ENCODE measurements around the gene BZW1. TPM values are rescaled to one million over a fixed set of nuclear protein-coding genes. Genes with fewer than 3 reads are reported as not detected.

The BZW1 gene
- total RNA-seq, 1 experiment from 2014 or later, result 349 TPM

DNA sequence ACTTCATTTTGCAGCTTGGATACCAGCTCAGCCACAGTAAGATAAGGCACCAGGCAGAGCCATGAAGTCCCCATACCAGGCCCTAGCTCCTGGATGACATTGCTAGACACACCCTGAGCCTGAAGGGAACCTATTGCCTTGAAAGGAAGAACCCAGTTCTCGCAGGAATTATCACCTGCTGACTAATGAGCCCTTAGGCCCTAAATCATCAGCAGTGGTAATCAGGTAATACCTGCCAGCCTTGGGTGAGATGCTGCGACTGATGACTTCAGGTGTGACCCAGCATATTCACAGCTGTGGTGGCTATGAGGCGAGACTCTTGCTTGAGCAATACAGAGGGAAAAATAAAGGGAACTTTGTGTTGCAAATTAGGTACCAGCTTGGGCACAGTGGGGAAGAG is 27.8 kb downstream of the BZW1 start:
- Histone ChIP-seq H3K36me3 (replicated peaks; ENCODE audit: control insufficient read depth, insufficient read depth, low read length) (no peaks in the 10 kb centered on the region), H3K27me3 (ENCODE audit: control insufficient read depth, insufficient read depth, low read length) (no peaks in the 10 kb centered on the region), H3K4me3 (ENCODE audit: insufficient read depth, low read depth, low read length) (no peak overlapping the region)
- no peak for DNase-seq

DNA sequence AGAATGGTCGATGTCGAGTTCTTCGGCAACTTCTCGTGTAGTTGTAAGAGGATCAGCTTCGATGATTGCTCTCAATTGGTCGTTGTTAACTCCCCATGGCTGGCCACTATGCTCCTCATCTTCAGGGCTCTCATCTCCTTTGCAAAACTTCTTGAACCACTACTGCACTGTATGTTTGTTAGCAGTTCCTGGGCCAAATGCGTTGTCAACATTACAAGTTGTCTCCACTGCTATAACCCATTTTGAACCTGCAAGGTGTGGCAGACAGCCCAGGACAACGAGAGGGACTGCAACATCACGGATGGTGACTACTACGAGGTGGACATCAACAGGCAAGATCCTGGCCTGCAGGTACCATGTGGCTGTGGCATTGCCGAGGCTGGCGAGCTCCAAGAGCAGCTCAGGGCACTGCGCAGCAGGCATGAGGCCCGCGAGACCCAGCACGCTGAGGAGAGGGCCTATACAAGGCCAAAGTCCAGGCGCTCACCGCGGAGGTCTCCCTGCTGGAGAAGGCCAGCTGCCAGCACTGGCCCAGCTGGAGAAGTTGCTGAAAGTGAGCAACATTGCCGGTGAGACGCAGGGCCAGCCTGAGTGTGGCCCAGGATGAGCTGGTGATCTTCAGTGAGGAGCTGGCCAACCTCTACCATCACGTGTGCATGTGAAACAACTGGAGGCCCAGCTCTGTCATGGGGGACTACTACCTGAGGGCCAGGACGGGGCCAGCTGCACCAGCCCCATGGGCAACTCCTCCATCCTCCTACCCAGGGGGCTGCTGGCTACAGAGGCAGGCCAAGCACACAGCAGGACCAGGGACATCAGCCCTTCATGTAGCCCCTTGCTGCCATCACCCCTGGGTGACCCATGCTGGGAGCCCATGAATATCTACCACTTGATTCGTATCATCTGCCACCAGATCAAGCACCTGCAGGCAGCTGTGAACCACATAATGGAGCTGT is 32.6 kb downstream of the BZW1 start:
- no peak for DNase-seq
- H3K36me3 ChIP-seq (replicated peaks; ENCODE audit: control insufficient read depth, insufficient read depth, low read length), result no peaks in the 10 kb centered on the region
- H3K27me3 ChIP-seq (ENCODE audit: control insufficient read depth, insufficient read depth, low read length), result no peaks in the 10 kb centered on the region
- no peak overlapping the region for H3K4me3 ChIP-seq (ENCODE audit: insufficient read depth, low read depth, low read length)

DNA sequence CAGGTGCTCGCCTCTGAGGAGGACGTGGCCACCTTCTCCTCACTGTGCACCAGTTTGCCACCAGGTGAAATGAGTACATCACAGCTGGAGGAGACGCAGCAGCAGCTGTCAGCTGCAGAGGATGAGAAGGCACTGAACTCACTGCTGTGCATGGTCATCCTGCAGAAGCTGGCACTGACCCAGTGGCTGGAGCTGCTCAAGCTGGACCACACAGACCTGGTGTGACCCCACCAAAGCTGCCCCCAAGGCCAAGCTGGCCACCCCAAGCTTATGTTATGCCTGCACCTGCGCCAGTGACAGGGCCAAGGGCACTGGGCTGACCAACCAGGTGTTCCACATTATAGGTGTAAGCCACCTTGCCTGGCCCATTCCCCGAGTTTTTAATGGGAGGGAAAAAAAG is 33.5 kb downstream of the BZW1 start:
- Histone ChIP-seq H3K36me3 (replicated peaks; ENCODE audit: control insufficient read depth, insufficient read depth, low read length) (no peaks in the 10 kb centered on the region), H3K4me3 (ENCODE audit: insufficient read depth, low read depth, low read length) (no peak overlapping the region), H3K27me3 (ENCODE audit: control insufficient read depth, insufficient read depth, low read length) (no peaks in the 10 kb centered on the region)
- DNase-seq, result no peak

DNA sequence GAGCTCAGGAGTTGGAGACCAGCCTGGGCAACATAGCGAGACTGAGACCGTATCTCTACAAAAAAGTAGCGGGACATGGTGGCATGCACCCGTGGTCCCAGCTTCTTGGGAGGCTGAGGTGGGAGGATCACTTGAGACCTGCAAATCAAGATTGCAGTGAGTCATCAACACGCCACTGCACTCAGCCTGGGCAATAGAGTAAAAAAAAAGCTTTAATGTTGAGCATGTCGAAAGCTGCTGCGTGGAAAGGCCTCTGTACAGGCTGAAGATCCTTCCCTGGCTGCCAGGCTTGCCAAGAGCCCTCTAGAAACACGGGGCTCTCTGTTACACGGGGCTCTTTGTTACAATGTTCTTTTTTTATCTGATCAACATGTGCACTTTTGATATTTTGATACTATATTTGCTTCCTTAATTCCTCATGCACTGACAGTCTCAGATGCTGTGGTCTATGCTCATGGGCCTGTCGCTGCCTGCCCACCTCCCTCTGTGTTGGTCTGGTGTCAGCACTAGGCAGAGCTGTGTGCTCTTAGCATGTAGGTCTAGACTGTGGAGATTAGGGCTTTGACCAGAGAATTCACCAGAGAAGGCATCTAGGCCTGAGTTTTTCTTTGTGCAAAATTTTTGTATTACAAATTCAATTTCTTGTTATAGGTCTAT is 34.1 kb downstream of the BZW1 start:
- DNase-seq, result no peak
- H3K4me3 ChIP-seq (ENCODE audit: insufficient read depth, low read depth, low read length), result no peak overlapping the region
- H3K27me3 ChIP-seq (ENCODE audit: control insufficient read depth, insufficient read depth, low read length), result no peaks in the 10 kb centered on the region
- H3K36me3 ChIP-seq (replicated peaks; ENCODE audit: control insufficient read depth, insufficient read depth, low read length), result no peaks in the 10 kb centered on the region

DNA sequence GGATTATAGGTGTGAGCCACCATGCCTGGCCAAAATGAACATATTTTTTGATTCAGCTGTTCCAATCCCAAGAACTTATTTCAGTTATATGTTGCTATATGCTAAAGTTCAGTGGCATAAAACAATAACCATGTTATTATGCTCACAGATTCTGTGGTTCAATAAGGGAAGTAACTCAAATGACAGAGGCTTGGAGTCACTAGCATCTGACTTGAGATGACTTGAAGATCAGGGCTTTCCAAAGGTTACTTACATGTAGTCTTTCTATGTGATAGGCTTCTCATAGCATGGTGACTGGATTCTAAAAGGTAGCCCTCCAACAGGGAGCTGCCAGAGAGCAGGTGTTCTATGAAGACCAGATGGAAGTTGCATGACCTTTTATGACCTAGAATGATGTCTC is 35.6 kb downstream of the BZW1 start:
- Histone ChIP-seq H3K36me3 (replicated peaks; ENCODE audit: control insufficient read depth, insufficient read depth, low read length) (no peaks in the 10 kb centered on the region; the same call in 1 of the 2 replicates), H3K4me3 (ENCODE audit: insufficient read depth, low read depth, low read length) (no peak overlapping the region), H3K27me3 (ENCODE audit: control insufficient read depth, insufficient read depth, low read length) (no peaks in the 10 kb centered on the region)
- no peak for DNase-seq

DNA sequence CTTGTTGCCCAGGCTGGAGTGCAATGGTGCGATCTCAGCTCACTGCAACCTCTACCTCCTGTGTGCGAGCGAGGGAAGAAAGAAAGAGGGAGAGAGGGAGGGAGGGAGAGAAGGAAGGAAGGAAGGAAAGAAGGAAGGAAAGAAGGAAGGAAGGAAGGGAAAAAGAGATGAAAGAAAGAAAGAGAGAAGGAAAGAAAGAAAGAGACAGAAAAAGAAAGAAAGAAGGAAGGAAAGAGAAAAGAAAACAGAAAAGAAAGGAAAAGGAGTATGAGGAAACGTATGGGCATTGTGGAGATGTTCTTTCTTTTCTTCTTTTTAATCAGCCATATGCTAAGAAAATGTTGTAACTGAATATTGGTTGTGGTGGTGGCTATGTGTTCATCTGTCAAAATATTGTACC is 36.2 kb downstream of the BZW1 start:
- DNase-seq, result no peak
- peaks cover 4% of the 10 kb centered on the region for H3K36me3 ChIP-seq (replicated peaks; ENCODE audit: control insufficient read depth, insufficient read depth, low read length)
- no peak overlapping the region for H3K4me3 ChIP-seq (ENCODE audit: insufficient read depth, low read depth, low read length)
- H3K27me3 ChIP-seq (ENCODE audit: control insufficient read depth, insufficient read depth, low read length), result no peaks in the 10 kb centered on the region

DNA sequence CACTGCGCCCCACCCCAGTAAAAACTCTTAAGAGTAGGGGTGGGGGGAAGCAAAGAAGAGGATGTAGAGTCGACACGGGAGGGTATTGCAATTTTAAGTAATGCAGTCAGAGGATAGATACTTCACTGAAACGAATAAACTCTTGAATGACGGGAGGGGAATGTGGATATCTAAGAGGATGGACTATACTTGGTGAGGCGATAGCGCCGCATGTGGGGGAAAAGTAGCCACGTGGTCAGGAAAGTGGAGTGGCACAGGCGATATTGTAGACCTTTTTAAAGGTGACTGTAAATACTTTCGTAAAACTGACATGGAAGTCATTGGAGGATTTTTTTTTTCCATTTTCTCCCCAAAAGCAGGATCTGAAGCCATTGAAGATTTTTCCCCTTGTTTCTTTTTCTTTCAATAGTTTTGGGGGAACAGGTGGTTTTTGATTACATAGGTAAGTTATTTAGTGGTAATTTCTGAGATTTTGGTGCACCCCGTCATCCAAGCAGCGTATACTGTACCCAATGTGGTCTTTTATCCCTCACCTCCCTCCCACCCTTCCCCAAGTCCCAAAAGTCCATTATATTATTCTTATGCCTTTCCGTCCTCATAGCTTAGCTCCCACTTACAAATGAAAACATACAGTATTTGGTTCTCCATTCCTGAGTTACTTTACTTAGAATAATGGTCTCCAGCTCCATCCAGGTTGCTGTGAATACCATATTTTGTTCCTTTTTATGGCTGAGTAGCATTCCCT is 39.0 kb downstream of the BZW1 start:
- no peak for DNase-seq
- no peak overlapping the region for H3K4me3 ChIP-seq (ENCODE audit: insufficient read depth, low read depth, low read length)
- no peaks in the 10 kb centered on the region for H3K27me3 ChIP-seq (ENCODE audit: control insufficient read depth, insufficient read depth, low read length)
- H3K36me3 ChIP-seq (replicated peaks; ENCODE audit: control insufficient read depth, insufficient read depth, low read length), result peaks cover 16% of the 10 kb centered on the region

DNA sequence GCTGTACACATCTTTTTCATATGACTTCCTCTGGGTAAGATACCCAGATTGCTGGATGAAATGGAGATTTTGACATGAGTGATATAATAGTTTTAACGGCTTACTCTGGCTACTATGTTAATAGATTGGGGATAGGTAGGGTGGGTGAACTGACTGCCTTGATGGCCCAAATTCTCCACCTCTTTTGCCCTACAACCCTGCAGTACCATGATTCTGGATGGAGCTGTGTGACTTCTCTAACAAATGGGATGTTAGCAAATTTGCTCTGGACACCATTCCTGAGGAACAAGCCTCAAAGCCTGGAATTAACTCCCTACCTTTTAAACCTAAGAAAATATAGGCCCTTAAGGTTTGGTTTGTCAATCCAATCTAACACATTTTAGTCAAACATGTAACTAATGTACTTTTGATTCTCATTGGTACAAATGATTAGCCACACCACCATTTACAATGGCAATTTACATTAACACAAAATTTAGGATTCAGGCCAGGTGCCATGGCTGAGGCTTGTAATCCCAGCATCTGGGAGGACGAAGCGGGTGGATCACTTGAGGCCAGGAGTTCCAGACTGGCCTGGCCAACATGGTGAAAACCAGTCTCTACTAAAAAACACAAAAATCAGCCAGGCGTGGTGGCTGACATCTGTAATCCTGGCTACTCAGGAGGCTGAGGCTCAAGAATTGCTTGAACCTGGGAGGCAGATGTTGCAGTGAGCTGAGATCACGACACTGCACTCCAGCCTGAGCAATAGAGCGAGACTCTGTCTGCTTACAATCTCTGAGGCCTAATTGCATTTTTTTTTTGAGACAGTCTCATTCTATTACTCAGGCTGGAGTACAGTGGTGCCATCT is 39.9 kb downstream of the BZW1 start:
- H3K4me3 ChIP-seq (ENCODE audit: insufficient read depth, low read depth, low read length), result no peak overlapping the region
- peaks cover 17% of the 10 kb centered on the region for H3K36me3 ChIP-seq (replicated peaks; ENCODE audit: control insufficient read depth, insufficient read depth, low read length)
- no peak for DNase-seq
- H3K27me3 ChIP-seq (ENCODE audit: control insufficient read depth, insufficient read depth, low read length), result no peaks in the 10 kb centered on the region

DNA sequence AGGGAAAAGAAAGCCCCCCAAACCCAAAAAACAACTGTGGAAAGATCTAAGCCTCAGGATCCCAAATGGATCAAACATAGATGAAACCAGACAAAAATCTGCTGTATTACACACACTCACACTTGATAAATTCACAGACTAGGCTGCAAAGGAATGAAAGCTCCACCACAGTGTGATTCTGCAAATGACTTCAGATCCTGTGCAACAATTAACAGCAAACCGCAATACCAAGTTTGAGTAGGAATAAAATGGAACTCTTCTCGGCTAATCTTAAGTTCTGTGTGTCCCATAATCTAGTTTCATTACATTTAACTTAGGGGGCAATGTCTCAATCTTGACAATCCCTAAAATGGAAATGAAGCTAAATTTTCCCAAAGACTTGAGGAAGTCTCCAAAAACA is 40.9 kb downstream of the BZW1 start:
- no peaks in the 10 kb centered on the region for H3K27me3 ChIP-seq (ENCODE audit: control insufficient read depth, insufficient read depth, low read length)
- H3K36me3 ChIP-seq (replicated peaks; ENCODE audit: control insufficient read depth, insufficient read depth, low read length), result peaks cover 24% of the 10 kb centered on the region
- no peak overlapping the region for H3K4me3 ChIP-seq (ENCODE audit: insufficient read depth, low read depth, low read length)
- no peak for DNase-seq

DNA sequence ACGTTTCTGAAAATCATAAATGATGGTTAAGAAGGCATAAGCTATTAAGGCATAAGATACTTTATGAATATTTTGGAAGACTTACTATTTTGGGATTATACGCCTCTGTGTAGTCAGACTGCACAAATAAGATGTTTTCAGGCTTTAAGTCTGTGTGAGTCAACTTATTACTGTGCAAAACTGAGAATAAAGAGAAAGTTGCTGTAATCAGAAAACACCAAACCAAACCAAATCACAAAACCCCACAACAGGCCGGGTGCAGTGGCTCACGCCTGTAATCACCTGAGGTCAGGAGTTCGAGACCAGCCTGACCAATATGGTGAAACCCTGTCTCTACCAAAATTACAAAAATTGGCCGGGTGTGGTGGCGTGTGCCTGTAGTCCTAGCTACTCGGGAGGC is 45.1 kb downstream of the BZW1 start:
- no peak for DNase-seq
- H3K27me3 ChIP-seq (ENCODE audit: control insufficient read depth, insufficient read depth, low read length), result no peaks in the 10 kb centered on the region
- peaks cover 49% of the 10 kb centered on the region for H3K36me3 ChIP-seq (replicated peaks; ENCODE audit: control insufficient read depth, insufficient read depth, low read length)
- no peak overlapping the region for H3K4me3 ChIP-seq (ENCODE audit: insufficient read depth, low read depth, low read length)

DNA sequence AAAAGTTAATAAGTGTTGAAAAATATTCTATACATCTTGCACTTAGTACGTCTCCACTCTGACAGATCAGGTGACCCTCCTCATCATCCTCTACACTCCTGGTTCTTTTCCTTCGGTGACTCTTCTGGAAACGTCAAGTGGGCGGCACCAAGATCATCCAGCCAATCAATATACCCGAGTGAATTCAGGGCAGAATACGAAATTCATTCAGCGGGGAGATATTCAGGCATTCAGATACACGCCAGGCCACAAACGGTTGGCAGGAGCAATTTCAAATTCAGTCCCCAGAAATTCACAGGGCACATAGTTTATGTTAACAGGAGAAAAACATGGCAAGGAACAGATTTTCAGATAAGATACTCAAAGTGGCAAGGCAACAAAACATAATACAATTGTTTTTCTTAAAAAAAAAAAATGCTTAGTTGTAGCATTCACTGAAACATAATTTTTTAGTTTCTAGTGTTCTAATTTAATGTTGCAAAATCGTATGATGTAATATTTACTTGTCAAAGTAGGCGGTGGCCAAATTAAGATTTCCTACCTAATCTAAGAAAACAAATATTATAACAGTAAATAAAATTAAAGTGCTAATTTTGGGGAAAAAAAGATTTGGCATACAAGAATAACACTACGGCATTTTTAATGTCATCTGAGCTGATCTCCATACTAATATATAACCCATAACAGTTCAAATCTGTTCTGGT is 48.5 kb downstream of the BZW1 start:
- no peaks in the 10 kb centered on the region for H3K27me3 ChIP-seq (ENCODE audit: control insufficient read depth, insufficient read depth, low read length)
- H3K4me3 ChIP-seq (ENCODE audit: insufficient read depth, low read depth, low read length), result no peak overlapping the region
- DNase-seq, result no peak
- H3K36me3 ChIP-seq (replicated peaks; ENCODE audit: control insufficient read depth, insufficient read depth, low read length), result peaks cover 35% of the 10 kb centered on the region

DNA sequence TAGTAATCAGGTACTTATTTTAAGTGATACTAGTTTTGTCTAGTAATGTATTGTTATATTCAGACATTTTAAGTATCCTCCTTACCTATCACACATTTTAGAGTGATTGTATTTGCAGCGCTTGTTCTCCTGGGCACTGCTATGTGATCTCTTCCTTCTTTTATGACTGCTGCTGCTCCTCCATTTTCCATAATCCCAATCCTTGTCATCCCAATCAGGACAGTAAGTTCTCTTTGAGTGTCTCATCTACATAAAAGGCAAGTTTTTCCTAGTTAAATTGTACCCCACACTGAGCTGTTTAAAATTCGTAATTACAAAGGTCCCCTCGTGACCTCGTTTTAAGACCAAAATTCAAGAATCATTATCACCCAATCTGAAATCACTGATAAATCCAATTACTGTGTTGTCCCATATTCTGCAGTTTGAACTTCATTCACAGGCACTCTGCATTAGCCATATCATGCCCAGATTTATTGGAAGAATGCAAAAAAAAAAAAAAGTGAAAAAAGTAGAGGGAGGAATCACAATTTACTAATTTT is 50.0 kb downstream of the BZW1 start:
- H3K36me3 ChIP-seq (replicated peaks; ENCODE audit: control insufficient read depth, insufficient read depth, low read length), result peaks cover 31% of the 10 kb centered on the region
- peak overlapping the region; percentile 96; the same call in 1 of the 2 replicates for H3K4me3 ChIP-seq (ENCODE audit: insufficient read depth, low read depth, low read length)
- H3K27me3 ChIP-seq (ENCODE audit: control insufficient read depth, insufficient read depth, low read length), result no peaks in the 10 kb centered on the region
- no peak for DNase-seq

DNA sequence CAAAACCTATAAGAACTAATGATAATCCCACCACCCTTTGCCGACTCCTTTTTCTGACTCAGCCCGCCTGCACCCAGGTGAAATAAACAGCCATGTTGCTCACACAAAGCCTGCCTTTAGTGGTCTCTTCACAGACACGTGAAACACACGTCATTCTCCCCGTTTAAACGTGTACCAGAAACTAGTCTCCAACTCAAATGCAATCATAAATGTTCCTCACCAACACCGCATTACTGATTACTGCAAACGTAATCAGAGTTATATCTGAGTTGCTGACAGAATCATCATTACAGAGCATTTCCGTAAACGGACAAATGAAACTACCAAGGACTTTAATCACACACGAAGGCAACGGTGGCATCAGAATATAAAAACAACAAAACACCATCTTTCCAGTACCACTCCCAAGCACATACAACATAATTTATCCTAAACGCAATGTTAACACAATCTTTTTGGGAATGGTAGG is 50.9 kb downstream of the BZW1 start:
- peak overlapping the region; percentile 96 for H3K4me3 ChIP-seq (ENCODE audit: insufficient read depth, low read depth, low read length)
- peak; percentile 29 for DNase-seq
- peaks cover 25% of the 10 kb centered on the region for H3K36me3 ChIP-seq (replicated peaks; ENCODE audit: control insufficient read depth, insufficient read depth, low read length)
- H3K27me3 ChIP-seq (ENCODE audit: control insufficient read depth, insufficient read depth, low read length), result no peaks in the 10 kb centered on the region
